Measurements from ENCODE around the gene DLX6. TPM values are rescaled to one million over a fixed set of nuclear protein-coding genes. Genes with fewer than 3 reads are reported as not detected.

The DLX6 gene
- total RNA-seq, 6 experiments from 2014 or later = not detected

DNA sequence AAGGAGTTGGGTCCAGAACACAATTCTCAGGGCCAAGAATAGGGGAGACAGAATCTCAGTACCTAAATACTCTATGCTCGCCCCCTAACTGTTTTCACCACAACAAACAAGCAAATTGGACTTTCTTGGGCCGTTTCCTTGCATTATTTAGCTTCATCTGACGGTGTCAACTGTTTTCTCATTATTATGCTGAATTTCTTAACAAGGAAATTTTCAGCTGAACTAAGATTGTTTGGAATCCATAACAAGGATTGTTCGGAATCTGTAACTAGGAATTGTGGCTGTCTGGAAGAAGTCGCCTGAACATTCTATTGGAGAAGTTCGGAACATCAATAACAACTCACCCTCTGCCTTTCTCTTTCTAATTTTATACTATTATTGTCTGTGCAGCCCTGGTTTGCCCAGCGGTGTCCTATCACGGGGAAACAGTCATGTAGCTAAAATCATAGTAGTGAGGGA, 15.5 kb upstream of the DLX6 start:
- H3K4me3 ChIP-seq = no peak overlapping the region
- H3K9me3 ChIP-seq = no peaks in the 10 kb centered on the region
- no peak overlapping the region for H3K27ac ChIP-seq
- WGBS (ENCODE audit: insufficient coverage, low coverage, low lambda C conversion rate, missing lambda C conversion rate) = 8% methylated on average over 8 of the region's 8 CpGs
- no peaks in the 10 kb centered on the region for H3K36me3 ChIP-seq
- TF ChIP-seq POLR2A (IDR thresholded peaks at IDR 0.05) = no peak
- TF ChIP-seq, protein P1, sequence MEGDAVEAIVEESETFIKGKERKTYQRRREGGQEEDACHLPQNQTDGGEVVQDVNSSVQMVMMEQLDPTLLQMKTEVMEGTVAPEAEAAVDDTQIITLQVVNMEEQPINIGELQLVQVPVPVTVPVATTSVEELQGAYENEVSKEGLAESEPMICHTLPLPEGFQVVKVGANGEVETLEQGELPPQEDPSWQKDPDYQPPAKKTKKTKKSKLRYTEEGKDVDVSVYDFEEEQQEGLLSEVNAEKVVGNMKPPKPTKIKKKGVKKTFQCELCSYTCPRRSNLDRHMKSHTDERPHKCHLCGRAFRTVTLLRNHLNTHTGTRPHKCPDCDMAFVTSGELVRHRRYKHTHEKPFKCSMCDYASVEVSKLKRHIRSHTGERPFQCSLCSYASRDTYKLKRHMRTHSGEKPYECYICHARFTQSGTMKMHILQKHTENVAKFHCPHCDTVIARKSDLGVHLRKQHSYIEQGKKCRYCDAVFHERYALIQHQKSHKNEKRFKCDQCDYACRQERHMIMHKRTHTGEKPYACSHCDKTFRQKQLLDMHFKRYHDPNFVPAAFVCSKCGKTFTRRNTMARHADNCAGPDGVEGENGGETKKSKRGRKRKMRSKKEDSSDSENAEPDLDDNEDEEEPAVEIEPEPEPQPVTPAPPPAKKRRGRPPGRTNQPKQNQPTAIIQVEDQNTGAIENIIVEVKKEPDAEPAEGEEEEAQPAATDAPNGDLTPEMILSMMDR (IDR thresholded peaks at IDR 0.05) = no peak
- no peak for ATAC-seq
- intact Hi-C loops (cut with DNase I) = no loop called here
- no peaks in the 10 kb centered on the region for H3K4me1 ChIP-seq
- DNase-seq = no peak
- peaks cover 16 to 54% of the 10 kb centered on the region in 2 donors for H3K27me3 ChIP-seq

DNA sequence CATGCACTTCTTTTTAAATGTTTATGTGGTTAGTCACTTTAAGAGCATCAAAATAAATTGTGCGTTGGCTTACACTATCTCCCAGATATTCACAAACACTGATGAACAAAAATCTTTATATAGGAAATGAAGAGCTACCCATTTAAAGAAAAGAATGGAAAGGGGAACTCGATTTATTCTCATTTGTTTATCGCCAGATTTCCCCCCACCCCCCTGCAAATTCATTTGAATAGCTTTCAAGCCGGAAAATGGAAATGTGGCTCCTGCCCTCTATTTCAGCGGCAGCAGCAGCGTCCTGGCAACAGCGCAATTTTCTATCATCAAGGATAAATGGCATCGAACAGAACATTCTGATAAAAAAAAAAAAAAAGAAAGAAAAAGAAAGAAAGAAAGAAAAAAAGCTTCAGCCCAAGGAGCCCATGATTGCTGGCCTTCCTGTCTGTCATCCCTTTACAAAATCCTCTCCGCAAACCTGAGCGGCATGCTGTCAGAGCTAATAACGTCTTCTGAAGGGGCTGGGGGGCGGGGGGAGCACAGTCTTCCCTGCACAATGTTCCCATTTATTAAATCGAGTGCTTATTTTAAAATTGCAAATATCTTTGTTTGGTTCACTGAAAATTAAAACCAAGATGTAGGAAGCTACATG, 13.7 kb upstream of the DLX6 start:
- no peaks in the 10 kb centered on the region for H3K9me3 ChIP-seq
- H3K36me3 ChIP-seq = no peaks in the 10 kb centered on the region
- DNase-seq (no peak), ATAC-seq (no peak)
- H3K27ac ChIP-seq = no peak overlapping the region
- H3K4me3 ChIP-seq = no peak overlapping the region
- 6% methylated on average over 13 of the region's 13 CpGs for WGBS (ENCODE audit: insufficient coverage, low coverage, low lambda C conversion rate, missing lambda C conversion rate)
- intact Hi-C loops (cut with DNase I) = no loop called here
- TF ChIP-seq, protein P1 (IDR thresholded peaks at IDR 0.05) = no peak
- no peak for TF ChIP-seq POLR2A (IDR thresholded peaks at IDR 0.05)
- no peaks in the 10 kb centered on the region for H3K4me1 ChIP-seq
- peaks cover 16 to 58% of the 10 kb centered on the region in 2 donors for H3K27me3 ChIP-seq

DNA sequence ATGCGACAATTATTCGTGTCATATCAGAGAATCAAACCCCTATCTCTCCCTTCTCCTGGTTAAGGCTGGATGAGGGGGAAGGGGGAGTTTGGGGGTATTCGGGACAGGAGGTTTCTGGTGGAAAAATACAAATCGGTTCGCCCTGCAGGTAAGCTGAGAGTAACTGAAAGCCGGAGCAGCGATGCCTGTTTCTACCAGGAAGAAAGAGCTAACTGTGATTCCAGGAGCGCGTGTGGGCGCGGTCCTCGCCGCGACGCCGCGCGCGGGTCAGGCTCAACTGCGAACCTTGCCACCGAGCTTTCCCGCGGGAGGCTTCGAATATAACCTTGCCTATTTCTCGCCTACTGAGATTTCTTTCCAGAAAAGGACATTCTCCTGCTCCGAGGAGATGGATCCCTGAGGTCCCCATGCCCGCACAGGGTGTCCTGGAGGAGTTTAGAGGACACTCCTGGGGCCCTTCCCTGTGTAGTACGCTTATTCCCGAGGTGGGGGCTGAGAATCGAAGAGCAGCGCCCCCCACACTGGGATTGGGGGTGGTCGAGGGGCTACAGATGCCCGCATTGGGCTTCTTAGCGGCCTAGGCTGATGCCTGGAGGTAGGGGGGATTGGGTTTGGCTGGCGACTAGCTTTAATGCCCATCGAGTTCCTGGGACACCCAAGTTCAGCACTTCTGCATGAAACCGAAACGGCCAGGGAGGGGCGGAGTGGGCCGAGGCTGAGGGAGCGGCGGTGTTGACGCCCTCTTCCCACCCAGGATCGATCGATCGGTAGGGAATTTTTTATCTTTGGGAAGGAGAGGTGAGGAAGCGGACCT, 13.0 kb upstream of the DLX6 start:
- intact Hi-C loops (cut with DNase I) = no loop called here
- H3K27me3 ChIP-seq = peaks cover 15 to 65% of the 10 kb centered on the region in 2 donors
- no peak for DNase-seq

DNA sequence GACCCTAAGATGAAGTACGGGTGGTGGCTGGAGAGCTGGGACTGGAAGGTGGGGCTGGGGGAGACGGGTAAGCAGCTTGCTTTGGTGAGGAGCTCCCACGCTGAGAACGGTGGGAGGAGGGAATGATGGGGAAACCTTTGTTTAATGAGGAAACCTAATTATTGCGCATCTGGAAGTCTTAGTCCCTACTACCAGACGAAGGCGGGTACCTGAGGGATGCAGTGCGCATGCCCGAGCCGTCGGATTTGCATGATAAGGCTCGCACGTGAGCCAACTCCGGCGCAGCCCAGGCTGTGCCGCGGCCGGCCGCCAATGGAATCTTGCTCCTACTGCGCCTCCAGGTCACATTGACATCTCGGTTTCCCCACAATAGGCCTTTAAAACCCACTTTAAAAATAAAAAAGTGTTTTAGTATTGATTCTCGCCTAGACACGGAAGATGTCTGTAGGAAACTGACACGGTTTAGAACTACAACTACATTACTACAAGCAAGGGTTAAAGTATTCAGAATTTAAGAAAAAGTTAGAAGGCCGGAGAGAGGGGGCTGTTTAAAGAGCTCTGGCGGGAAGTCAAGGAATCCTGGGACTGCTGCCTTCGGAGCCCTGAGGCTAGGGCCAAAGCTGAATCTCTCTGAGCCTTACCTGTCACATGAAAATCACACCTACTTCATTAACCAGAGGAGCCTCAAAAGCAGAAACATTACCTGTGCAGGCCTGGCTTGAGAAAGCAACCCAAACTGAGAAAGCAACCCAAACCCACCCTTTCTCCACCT, 12.1 kb upstream of the DLX6 start:
- intact Hi-C loops (cut with DNase I) = no loop called here
- Histone ChIP-seq H3K4me3 (no peak overlapping the region), H3K36me3 (no peaks in the 10 kb centered on the region), H3K27me3 (peaks cover 9 to 73% of the 10 kb centered on the region in 2 donors), H3K27ac (no peak overlapping the region), H3K4me1 (no peaks in the 10 kb centered on the region), H3K9me3 (no peaks in the 10 kb centered on the region)
- 13% methylated on average over 17 of the region's 27 CpGs for WGBS (ENCODE audit: insufficient coverage, low coverage, low lambda C conversion rate, missing lambda C conversion rate)
- TF ChIP-seq, protein P1 (IDR thresholded peaks at IDR 0.05) = no peak
- TF ChIP-seq POLR2A (IDR thresholded peaks at IDR 0.05) = no peak
- ATAC-seq (no peak), DNase-seq (no peak)

More for the DNA sequence above, 13.0 kb upstream of the DLX6 start:
- no peak overlapping the region for H3K4me3 ChIP-seq
- H3K27ac ChIP-seq = no peak overlapping the region
- no peaks in the 10 kb centered on the region for H3K4me1 ChIP-seq
- no peak for ATAC-seq
- H3K36me3 ChIP-seq = no peaks in the 10 kb centered on the region
- 7% methylated on average over 23 of the region's 47 CpGs for WGBS (ENCODE audit: insufficient coverage, low coverage, low lambda C conversion rate, missing lambda C conversion rate)
- H3K9me3 ChIP-seq = no peaks in the 10 kb centered on the region
- no peak for TF ChIP-seq POLR2A (IDR thresholded peaks at IDR 0.05)
- TF ChIP-seq, protein P1 (IDR thresholded peaks at IDR 0.05) = no peak

Data from right lobe of liver (tissue), 6 donors.